C4-2B (cell line): ENCODE data around the gene HLA-C.

Experiments
- CTCF ChIP-seq: fragments of 450-650 bp; conservative IDR thresholded peaks from 2 replicates; pipeline ENCODE4 v1.5.1; 2017; ENCODE audit warnings: mild to moderate bottlenecking
- ZFX ChIP-seq: fragments of 450-650 bp; IDR thresholded peaks from 2 replicates; pipeline ENCODE4 v1.6.1; 2017

GRCh38 chr6:31304683-31305082 lies 32.8 kb upstream of the HLA-C start:
- TF ChIP-seq CTCF (no peak), ZFX (no peak)
